HepG2 (cell line): ENCODE results near the gene AAGAB. TPM values are rescaled to one million over a fixed set of nuclear protein-coding genes. Genes with fewer than 3 reads are reported as not detected.

Experiments
- ATAC-seq: fragments of 200-7000 bp; cut with Tn5 transposase; 3 replicates; pipeline ENCODE4 v1.9.1; 2020; ENCODE audit warnings: mild to moderate bottlenecking, moderate library complexity
- BruUV-seq: library from RNA; stranded (reverse); fragments of 400-500 nt; replicated peaks from 2 replicates; lab custom pipeline; 2021; lab: Mats Ljungman, UMichigan
- CTCF ChIA-PET: fragments of 300-600 bp; formaldehyde crosslinking; extraction: SDS; loops from one replicate; lab custom pipeline; 2021; ENCODE audit warnings: low total read pairs, inconsistent platforms, low intra/inter-chr PET ratio; lab: Yijun Ruan, JAX
- POLR2A ChIA-PET: fragments of 350-600 bp; sonication (Branson Sonifier 250); formaldehyde crosslinking; loops from one replicate; lab custom pipeline; 2020; ENCODE audit warnings: antibody characterized with exemption, inconsistent platforms; lab: Yijun Ruan, JAX
- DNase-seq: peaks from one replicate; pipeline ENCODE4 v3.0.0-alpha.2; 2015; ENCODE audit warnings: low spot score
- FAIRE-seq: peaks from 3 replicates; lab custom pipeline; 2011; peaks lifted over from hg19 to GRCh38; lab: Jason Lieb, UNC
- H2AFZ ChIP-seq: one replicate; pipeline ENCODE4 v1.6.1; 2011; ENCODE audit warnings: low read length, inconsistent platforms
- H3K27ac ChIP-seq: fragments of 300-600 bp; 3 replicates; pipeline ENCODE4 v1.8.0; 2011; ENCODE audit warnings: mixed run types, mild to moderate bottlenecking, mixed read lengths, low read length, inconsistent platforms; ENCODE audit not compliant: insufficient read depth; ENCODE audit errors: extremely low read length
- H3K27me3 ChIP-seq, 2 experiments: fragments of 200-600 bp in 1 of 2; 2 replicates in 1 of 2; 3 replicates in 1 of 2; pipeline versions ENCODE4 v1.6.0 to v1.8.0; 2011; ENCODE audit warnings: low read length in 2 of 2, mild to moderate bottlenecking in 2 of 2, moderate library complexity in 2 of 2, inconsistent platforms in 1 of 2; ENCODE audit not compliant: insufficient read depth in 2 of 2, control insufficient read depth in 1 of 2
- H3K36me3 ChIP-seq, 2 experiments: fragments of 200-600 bp in 1 of 2; replicated peaks in 1 of 2; 2 replicates in 1 of 2; 3 replicates in 1 of 2; pipeline versions ENCODE4 v1.5.1 to v1.8.0; 2011; ENCODE audit warnings: low read length in 2 of 2, inconsistent platforms in 1 of 2; ENCODE audit not compliant: insufficient read depth in 2 of 2, control insufficient read depth in 1 of 2
- H3K4me1 ChIP-seq: 2 replicates; pipeline ENCODE4 v1.5.1; 2012; ENCODE audit warnings: low read length, inconsistent platforms; ENCODE audit not compliant: insufficient read depth
- H3K4me2 ChIP-seq: 2 replicates; pipeline ENCODE4 v1.6.0; 2011; ENCODE audit warnings: low read depth, low read length, inconsistent platforms
- H3K4me3 ChIP-seq, 3 experiments: fragments of 200-600 bp in 1 of 3; sonication (generic), shearing (Covaris generic) in 1 of 3; replicated peaks in 1 of 3; 2 replicates each; pipeline ENCODE4 v1.5.1; 2011 to 2016; ENCODE audit warnings: low read length in 3 of 3, inconsistent platforms in 2 of 3, low read depth in 2 of 3, mild to moderate bottlenecking in 2 of 3, control low read depth in 1 of 3, mixed read lengths in 1 of 3; ENCODE audit not compliant: insufficient read depth in 1 of 3
- H3K79me2 ChIP-seq: one replicate; pipeline ENCODE4 v1.6.1; 2011; ENCODE audit warnings: low read length, inconsistent platforms; ENCODE audit not compliant: insufficient read depth
- H3K9ac ChIP-seq: 2 replicates; pipeline ENCODE4 v1.6.0; 2011; ENCODE audit warnings: mild to moderate bottlenecking, low read depth, low read length, inconsistent platforms; ENCODE audit not compliant: insufficient read depth
- H3K9me3 ChIP-seq: 2 replicates; pipeline ENCODE4 v1.5.1; 2012; ENCODE audit warnings: mild to moderate bottlenecking, low read length
- H4K20me1 ChIP-seq: 2 replicates; pipeline ENCODE4 v1.6.0; 2011; ENCODE audit warnings: inconsistent platforms, mild to moderate bottlenecking, low read length, moderate library complexity; ENCODE audit not compliant: insufficient read depth
- ARID5B ChIP-seq: IDR thresholded peaks from 2 replicates; pipeline ENCODE4 v1.4.0; 2020; ENCODE audit warnings: mild to moderate bottlenecking, missing genetic modification reagents
- HNRNPK ChIP-seq: fragments of 200-400 bp; formaldehyde crosslinking; IDR thresholded peaks from 2 replicates; pipeline ENCODE4 v1.6.1; 2018; ENCODE audit warnings: low read length, low read depth, moderate library complexity, mild to moderate bottlenecking; ENCODE audit not compliant: poor library complexity, severe bottlenecking
- SALL2 ChIP-seq: sonication (generic); formaldehyde crosslinking; IDR thresholded peaks from 2 replicates; pipeline ENCODE4 v1.8.1; 2023; ENCODE audit warnings: mild to moderate bottlenecking, missing genetic modification reagents, inconsistent platforms
- ZNF280B ChIP-seq: sonication (generic); formaldehyde crosslinking; IDR thresholded peaks from 2 replicates; pipeline ENCODE4 v1.5.0; 2020; ENCODE audit warnings: missing genetic modification reagents, mild to moderate bottlenecking, borderline replicate concordance
- ZNF530 ChIP-seq: sonication (generic); formaldehyde crosslinking; IDR thresholded peaks from 2 replicates; pipeline ENCODE4 v1.5.0; 2020; ENCODE audit warnings: low read depth, mild to moderate bottlenecking, missing genetic modification reagents
- ZNF562 ChIP-seq: sonication (generic); formaldehyde crosslinking; IDR thresholded peaks from 2 replicates; pipeline ENCODE4 v1.8.0; 2022; ENCODE audit warnings: missing genetic modification reagents, borderline replicate concordance
- ZNF776 ChIP-seq: sonication (generic); formaldehyde crosslinking; IDR thresholded peaks from 2 replicates; pipeline ENCODE4 v1.4.0; 2020; ENCODE audit warnings: mild to moderate bottlenecking, missing genetic modification reagents
- WGBS: methylation state at CpG from one replicate; pipeline ENCODE4 v1.1.6; 2017; ENCODE audit warnings: low lambda C conversion rate; 5-methylcytosine and 5-hydroxymethylcytosine counted together
- in situ Hi-C: cut with HindIII; loops from 2 replicates; pipeline ENCODE4 v1.10.0; 2017; ENCODE audit warnings: low pct_unique_long_range_greater_than_20kb; ENCODE audit not compliant: extremely low pct_ligation_motif_present
- intact Hi-C: fragments of 100-400 bp; cut with micrococcal nuclease; formaldehyde crosslinking; loops from one replicate; pipeline ENCODE4 v1.10.0; 2022; ENCODE audit not compliant: unreplicated experiment
- polyA plus RNA-seq, 8 experiments: library from polyadenylated mRNA; depleted of rRNA in 3 of 8; stranded (reverse) in 7 of 8; unstranded in 1 of 8; fragments of >200 nt; fragmentation: Illumina TruSeq in 4 of 8; extraction: Trizol in 4 of 8; gene quantifications; 2 replicates each; pipeline versions ENCODE4 v1.2.1 to v1.2.3, GENCODE V29; 2011 to 2016; ENCODE audit warnings: low read depth in 4 of 8, missing spikeins in 1 of 8, mixed read lengths in 1 of 8; ENCODE audit not compliant: insufficient read depth in 1 of 8
- total RNA-seq, 5 experiments: library from RNA; depleted of rRNA; stranded (reverse); fragments of >200 nt; fragmentation: Illumina TruSeq; extraction: Trizol; gene quantifications; 2 replicates each; pipeline ENCODE4 v1.2.3, GENCODE V29; 2016; ENCODE audit warnings: low read depth in 1 of 5

Gene AAGAB
- total and polyA plus RNA-seq, 2 of the 13 experiments (the other 11 are each of a cell fraction or from before 2014, with no cell fraction given): 8.0 to 34.9 TPM

GRCh38 chr15:67207555-67208207 is 46.8 kb downstream of the AAGAB start:
- no peaks in the 10 kb centered on the region for H3K79me2 ChIP-seq
- peaks cover 0 to 9% of the 10 kb centered on the region in 2 experiments; a peak in 1 of 5 replicates for H3K36me3 ChIP-seq
- no peak for TF ChIP-seq ZNF776 (CRISPR knock-in tag)
- H4K20me1 ChIP-seq: no peaks in the 10 kb centered on the region
- no peaks in the 10 kb centered on the region for H3K9me3 ChIP-seq
- DNase-seq (no peak), FAIRE-seq (no peak), ATAC-seq (no peak)
- H3K27ac ChIP-seq: no peak overlapping the region
- no TSS peak for BruUV-seq
- in situ Hi-C loops (no loop called here), intact Hi-C loops (no loop called here)
- no peaks in the 10 kb centered on the region for H3K4me1 ChIP-seq
- 93% methylated on average over 3 of the region's 3 CpGs for WGBS
- no peak overlapping the region for H3K4me2 ChIP-seq
- H3K9ac ChIP-seq: no peak overlapping the region
- H3K27me3 ChIP-seq: no peaks in the 10 kb centered on the region
- no peak overlapping the region for H3K4me3 ChIP-seq
- no peak overlapping the region for H2AFZ ChIP-seq
- ChIA-PET POLR2A (no interaction called here), CTCF (no interaction called here)

- WGBS: 95% methylated on average over 1 of the region's 1 CpG
- no peak for ATAC-seq
- no peak overlapping the region for H3K4me3 ChIP-seq
- H4K20me1 ChIP-seq: no peaks in the 10 kb centered on the region
- H3K27me3 ChIP-seq: no peaks in the 10 kb centered on the region
- H3K36me3 ChIP-seq: no peaks in the 10 kb centered on the region
- DNase-seq: no peak
- H3K9me3 ChIP-seq: no peaks in the 10 kb centered on the region
- intact Hi-C loops (no loop called here), in situ Hi-C loops (no loop called here)
- ChIA-PET CTCF (no interaction called here), POLR2A (no interaction called here)
- no peak overlapping the region for H2AFZ ChIP-seq
- H3K27ac ChIP-seq: no peak overlapping the region
- no peaks in the 10 kb centered on the region for H3K79me2 ChIP-seq
- no TSS peak for BruUV-seq
- peaks cover 15% of the 10 kb centered on the region for H3K4me1 ChIP-seq
- no peak overlapping the region for H3K4me2 ChIP-seq
- FAIRE-seq: no peak
- H3K9ac ChIP-seq: no peak overlapping the region
- TF ChIP-seq ARID5B (no peak), ZNF530 (no peak), ZNF280B (CRISPR knock-in tag) (no peak), ZNF562 (CRISPR knock-in tag) (no peak), HNRNPK (no peak), SALL2 (CRISPR knock-in tag) (no peak)
Observed at GRCh38 chr15:67202991-67203390, 51.5 kb downstream of the AAGAB start.
